ENCODE measurements around the gene MATCAP1.

GRCh38 chr16:67147437-67148140 is 36.2 kb downstream of the MATCAP1 start:
- TF ChIP-seq, protein P1, sequence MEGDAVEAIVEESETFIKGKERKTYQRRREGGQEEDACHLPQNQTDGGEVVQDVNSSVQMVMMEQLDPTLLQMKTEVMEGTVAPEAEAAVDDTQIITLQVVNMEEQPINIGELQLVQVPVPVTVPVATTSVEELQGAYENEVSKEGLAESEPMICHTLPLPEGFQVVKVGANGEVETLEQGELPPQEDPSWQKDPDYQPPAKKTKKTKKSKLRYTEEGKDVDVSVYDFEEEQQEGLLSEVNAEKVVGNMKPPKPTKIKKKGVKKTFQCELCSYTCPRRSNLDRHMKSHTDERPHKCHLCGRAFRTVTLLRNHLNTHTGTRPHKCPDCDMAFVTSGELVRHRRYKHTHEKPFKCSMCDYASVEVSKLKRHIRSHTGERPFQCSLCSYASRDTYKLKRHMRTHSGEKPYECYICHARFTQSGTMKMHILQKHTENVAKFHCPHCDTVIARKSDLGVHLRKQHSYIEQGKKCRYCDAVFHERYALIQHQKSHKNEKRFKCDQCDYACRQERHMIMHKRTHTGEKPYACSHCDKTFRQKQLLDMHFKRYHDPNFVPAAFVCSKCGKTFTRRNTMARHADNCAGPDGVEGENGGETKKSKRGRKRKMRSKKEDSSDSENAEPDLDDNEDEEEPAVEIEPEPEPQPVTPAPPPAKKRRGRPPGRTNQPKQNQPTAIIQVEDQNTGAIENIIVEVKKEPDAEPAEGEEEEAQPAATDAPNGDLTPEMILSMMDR (IDR thresholded peaks at IDR 0.05 in 4 of 5, conservative IDR thresholded peaks at IDR 0.05 in 1 of 5), result no peak
- TF ChIP-seq POLR2A (IDR thresholded peaks at IDR 0.05), result no peak

Data from gastrocnemius medialis (tissue), 4 donors.